ENCODE results near the gene TRAIP.
"Not testable (repeated sequence)": the region's sequence is repeated elsewhere in the genome, so short reads cannot be mapped to it uniquely, and the experiment has no call there.

Gene TRAIP

DNA sequence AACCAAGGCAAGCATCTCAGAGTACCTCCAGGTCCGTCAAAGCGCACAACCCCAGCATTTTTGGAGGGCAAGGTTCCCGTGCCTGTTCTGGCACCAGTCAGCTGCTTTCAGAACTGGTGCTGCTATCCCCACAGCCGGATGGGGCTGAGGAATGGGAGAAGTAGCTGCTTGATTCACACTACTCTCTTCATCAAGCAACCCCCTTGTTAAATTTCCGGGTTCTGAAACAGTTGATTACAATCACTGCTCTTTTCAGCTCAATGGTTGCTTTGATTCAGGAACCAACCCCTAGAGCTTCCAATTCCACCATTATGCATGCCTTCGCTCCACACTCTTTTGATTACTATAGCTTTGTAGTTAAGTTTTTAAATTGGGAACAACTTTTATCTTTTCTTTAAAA, 30.3 kb downstream of the TRAIP start:
- DNase-seq (ENCODE audit: low read depth, low spot score): no peak

DNA sequence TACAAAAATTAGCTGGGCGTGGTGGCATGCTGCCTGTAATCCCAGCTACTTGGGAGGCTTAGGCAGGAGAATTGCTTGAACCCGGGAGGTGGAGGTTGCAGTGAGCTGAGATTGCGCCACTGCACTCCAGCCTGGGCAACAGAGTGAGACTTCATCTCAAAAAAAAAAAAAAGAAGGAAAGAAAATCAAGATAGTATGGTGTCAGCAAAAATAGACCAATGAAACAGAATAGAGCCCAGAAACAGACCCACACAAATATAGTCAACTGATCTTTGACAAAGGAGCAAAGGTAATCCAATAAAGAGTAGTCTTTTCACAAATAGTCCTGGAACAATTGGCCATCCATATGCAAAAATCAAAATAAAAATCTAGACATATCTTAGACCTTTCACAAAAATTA, 33.2 kb downstream of the TRAIP start:
- not testable (repeated sequence) for DNase-seq (ENCODE audit: low read depth, low spot score)

DNA sequence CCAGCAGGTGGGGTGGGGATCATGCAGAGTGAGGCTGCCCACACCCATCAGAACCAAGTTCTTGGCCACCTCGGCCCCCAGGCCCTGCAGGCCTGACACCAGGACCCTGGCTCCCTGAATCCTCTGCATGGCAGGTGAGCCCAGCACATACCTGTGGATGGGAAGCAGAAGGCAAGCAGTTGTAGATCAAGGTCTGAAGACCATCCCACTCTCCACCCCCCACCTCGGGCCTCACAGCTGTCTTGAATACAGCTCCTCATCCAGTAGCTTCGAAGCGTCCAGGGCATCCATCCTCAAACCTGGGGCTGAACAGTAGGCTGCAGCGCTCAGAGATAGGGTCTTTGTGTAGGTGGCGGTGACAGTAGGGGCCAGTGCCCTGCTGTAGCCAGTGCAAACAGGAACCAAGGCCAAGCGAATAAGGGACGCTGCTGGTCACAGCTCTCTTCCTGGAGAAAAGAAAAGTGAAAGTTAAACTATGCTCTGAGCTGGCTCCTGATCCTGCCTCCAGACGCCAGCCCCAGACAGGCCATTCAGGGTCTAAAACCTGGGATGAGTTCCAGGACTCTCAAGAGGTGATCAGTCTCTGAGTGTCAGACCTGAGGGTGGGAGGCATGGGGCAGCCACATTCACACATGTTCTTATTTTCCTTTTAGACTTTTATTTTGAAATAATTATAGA, 42.7 kb downstream of the TRAIP start, which contains the start of gene UBA7:
Gene UBA7, minus strand, starts transcription at position 457 of the 678 bp plus-strand sequence. Its CDS starts 166 bp downstream, at position 291.
- DNase-seq (ENCODE audit: low read depth, low spot score): no peak

DNA sequence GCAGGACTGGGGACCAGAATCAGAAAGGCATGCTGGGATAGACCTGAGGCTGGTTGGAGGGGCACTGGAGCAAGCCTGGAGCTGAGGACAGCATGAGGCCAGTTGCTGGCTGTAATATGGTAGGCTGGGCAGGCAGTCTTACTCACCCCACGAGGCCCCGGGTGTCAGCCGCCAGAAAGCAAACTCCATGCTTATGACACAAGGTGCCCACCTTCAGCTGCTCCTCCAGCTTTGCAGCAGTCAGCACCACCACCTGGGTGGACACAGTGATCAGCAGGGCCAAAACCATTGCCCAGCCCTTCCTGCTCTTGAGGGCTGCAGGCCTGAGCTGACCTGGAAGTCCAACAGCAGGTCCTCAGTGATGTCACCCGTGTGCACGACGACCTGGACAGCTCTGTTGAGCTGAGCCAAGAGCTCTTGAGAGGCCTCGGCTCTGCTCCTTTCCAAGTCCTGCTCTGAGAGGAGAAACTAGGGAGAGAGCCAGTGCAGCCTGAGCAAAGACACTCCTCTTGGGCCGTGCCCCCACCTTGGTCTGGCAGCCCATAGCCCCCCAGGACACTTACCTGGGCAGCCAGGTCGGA, 43.4 kb downstream of the TRAIP start:
- DNase-seq (ENCODE audit: low read depth, low spot score): no peak

DNA sequence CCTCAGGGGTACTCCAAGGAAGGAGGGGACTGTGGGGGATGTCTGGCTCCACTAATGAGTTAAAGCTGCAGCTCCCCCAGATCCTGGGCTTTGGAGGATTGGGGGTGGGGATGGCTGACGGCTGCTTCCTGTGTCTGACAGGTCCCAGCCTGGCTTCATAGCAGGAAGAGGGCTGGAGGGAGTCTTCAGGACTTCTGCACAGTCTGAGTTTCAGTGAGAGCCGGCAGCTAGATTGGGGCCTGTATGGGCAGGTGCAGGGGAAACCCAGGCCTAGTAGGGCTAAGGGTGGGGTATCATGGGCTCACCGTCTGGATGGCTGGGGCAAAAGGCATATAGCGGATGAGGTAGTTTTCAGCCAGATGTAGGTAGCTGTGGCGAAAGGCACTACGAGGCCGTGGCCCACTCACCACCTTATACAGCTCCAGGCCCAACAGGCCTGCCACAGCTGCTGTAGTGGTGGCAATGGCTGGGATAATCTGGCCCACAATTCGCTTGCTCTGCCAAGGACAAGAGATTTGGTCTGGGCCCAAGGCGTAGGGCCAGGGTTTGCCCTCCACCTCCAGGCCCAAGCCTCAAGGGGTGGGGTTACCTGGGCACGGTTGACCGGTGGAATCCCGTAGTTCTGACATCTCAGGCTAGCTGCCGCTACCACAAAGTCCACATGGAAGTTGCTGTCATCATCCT, 48.8 kb downstream of the TRAIP start:
- DNase-seq (ENCODE audit: low read depth, low spot score): no peak

DNA sequence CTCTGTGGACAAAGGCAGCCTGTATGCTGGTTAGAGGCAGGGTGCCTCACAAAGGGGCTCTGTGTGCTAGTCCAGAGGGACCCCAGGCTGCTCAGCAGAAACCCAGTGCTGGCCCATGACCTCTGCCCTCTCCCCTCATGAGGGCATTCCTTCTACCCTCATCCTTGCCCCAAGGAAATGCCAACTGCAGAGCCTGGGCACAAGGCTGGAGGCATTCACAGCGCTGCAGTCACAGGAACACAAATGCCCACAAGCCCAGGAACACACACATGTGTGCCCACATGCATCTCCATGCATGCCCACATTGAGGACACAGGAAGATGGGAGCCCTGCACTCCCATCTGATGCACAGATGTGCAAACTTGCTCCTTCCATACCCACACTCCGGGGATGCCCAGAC, 49.5 kb downstream of the TRAIP start:
- DNase-seq (ENCODE audit: low read depth, low spot score): no peak

DNA sequence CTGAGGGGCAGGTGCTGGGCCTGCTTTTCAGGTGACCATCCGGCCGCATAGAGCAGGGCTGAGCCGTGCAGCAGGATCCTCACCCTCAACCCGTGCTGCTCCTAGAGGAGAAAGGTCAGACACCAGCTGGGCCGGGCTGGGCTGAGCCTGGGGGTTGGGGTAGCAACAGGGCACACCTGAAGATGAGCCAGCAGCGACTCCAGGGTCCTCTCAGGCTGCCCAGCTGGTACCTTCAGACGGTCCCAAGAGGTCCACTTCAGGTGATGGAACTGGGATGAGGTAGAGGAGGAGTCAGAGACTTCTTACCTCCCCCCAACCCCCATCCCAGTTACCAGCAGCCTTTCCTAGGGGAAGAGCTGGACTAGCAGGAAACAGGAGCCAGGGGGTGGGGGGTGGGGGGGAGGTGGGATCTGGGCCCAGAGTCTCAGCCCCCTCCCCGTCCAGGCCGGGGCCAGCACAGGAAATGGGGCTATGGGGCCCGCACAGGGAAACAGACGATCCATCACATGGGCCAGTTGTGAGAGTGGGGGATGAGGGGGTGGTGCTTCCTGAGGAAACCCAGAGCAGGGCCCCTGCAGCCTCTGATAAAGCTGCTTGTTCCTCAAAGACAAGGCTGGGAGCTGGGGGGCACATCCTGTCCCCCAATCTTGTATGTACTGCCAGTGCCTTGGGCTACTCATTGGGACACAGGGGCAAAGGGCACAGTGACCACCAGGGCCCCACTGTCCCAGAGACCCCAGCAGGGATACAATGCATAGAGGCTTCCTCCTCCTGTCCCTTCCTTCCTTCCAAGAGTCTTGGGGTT, 50.3 kb downstream of the TRAIP start:
- DNase-seq (ENCODE audit: low read depth, low spot score): no peak

DNA sequence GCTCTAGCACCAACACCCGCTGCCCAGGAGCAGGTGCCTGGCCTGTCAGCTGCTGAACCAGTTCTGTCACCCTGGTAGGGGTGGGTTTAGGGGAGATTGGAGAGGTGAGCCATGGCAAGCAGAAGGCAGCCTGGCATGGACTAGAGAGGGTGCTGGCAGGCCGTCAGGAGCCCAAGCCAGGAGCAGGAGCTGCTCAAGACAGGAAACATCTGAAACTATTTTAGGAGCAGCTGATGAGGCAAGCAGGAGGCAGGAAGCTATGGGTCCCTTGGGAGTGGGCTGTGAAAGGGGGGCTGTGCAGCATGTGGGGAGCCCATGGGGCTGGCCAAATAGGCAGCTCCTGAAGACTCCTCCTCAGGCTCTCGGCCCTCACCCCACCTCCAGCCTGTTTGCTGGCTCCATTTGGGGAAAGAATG, 51.0 kb downstream of the TRAIP start:
- no peak for DNase-seq (ENCODE audit: low read depth, low spot score)

DNA sequence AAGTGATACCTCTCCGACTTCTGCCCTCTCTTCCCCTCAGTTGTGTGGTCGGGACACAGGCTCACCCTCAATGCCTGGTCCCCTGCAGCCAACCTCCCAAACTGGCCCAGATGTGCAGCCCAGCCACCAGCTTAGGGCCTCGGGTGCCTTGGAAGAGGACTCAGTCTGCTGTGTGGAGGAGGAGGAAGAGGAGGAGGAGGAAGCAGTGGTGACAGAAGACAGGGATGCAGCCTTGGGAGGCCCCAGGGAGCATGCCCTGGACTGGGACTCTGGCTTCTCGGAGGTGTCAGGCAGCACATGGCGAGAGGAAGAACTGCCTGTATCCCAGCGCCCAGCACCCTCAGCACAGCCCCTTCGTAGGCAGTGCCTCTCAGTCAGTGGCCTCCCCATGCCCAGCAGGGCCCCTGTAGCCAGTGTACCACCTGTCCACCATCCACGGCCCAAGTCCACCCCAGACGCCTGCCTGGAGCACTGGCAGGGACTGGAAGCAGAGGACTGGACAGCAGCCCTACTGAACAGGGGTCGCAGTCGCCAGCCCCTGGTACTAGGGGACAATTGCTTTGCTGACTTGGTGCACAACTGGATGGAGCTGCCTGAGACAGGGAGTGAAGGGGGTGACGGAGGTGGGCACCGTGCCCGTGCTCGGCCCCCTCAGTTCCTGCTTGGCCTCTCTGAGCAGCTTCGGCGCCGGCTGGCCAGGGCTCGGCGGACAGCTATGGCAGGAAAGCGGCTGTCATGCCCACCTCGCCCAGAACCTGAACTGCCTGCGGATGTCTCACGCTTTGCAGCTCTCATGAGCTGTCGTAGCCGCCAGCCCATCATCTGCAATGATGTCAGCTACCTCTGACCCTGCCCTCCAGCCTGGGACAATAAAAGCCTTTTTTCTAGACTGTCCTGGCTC, 52.0 kb downstream of the TRAIP start:
- DNase-seq (ENCODE audit: low read depth, low spot score): no peak

DNA sequence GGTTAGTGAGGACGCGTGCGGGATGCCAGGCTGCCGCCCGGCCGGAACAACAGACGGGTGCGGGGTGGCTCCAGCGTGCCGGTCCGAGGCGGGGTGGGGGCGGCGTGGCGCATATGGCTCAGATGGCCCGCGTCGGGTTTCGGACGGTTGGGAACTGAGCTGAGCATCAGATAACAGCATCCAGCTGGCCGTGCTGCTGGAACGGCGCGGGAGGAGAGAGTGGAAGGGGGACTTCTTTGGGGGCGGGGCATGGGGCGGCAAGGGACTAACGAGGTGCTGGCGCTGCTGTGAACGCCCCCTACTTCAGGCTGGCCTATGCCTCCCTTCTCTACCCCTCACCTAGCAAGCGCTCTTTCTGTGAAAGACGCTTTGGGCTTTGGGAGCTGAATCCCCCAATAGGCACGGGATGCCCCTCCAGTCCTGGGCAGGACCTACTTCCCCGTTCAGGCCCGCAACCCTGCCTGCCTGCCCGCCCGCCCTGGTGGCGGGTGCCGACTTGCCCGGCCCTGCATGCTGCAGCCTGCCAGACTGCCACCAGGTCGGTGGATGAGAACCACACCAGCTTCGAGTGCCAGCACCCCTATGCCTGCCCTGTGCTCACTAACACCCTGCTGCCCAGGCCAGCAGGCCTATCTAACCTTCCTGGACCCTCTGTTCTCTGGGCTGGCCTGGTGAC, 52.8 kb downstream of the TRAIP start:
- DNase-seq (ENCODE audit: low read depth, low spot score): no peak

DNA sequence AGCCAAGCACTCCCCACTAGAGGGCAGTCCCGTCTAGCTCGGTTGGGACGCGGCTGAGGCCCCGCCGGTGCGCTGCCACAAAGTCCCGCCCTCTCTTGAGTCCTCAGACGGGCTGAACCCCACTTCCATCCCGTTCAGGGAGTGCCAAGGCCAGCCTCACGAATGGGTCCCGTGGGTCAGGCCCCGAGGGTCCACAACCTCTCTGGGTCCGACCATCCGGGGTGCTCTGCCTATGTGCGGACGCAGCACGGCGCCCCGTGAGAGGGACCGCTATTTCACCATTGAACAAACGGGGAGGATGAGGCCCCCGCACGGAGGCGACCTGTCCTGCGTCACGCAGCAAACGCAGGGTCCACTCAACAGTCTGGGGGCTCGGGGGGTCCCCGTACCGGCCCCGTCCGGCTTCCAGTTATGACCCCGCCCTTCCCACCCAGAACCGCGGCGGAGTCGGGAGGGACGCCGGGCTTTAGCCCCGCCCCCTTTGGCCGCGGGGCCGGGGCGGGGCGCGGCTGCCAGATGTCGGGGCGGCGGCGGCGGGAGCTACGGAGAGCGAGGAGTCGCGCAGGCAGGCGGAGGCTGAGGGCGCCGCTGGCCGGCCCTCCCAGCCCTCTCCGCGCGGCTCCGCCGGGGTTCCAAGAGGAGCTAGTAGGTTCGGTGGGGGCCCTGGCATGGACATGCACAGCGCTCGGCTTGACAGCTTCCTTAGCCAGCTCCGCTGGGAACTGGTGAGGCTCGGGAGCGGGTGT, 53.5 kb downstream of the TRAIP start, which contains the start of gene INKA1:
Gene INKA1, plus strand, starts transcription at position 543 of the 746 bp plus-strand sequence. Its CDS starts 132 bp downstream, at position 675.
- DNase-seq (ENCODE audit: low read depth, low spot score): no peak

DNA sequence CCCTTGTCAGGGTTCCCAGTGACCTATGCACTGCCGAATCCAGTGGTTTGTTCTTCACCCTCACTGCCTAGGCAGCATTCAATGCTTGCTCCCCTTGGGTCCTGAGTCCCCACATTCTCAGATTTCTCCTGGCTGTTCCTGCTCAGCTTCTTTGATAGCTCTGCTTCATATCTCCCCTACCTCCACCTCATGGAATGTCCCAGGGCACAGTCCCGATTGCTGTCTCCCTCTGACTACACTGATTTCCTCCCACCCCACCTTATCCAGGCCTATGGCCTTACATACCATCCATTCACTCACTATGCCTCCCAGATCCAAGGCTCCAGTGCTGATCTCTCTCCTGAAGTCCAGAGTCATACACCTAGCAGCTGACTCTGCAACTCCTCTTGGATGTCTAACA, 55.2 kb downstream of the TRAIP start:
- no peak for DNase-seq (ENCODE audit: low read depth, low spot score)

DNA sequence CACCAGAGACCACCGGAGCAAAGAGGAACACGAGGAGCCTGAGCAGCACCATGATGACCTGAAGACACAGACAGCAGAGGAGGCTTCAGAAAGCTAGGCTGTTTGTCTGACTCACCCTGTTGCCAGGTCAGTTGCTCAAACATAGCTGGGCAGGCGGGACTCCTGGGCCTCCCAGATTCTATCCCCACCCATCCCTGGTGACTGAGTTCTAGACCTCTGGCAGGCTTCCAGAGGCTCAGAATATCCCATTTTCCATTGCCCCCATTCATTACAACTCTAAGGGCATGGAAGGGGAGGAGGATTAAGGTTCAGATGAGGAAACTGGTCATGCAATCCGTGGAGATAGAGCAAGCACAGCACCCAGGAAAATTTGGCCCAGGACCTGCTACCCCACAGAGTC, 56.6 kb downstream of the TRAIP start, which contains the start of gene CDHR4:
Gene CDHR4, minus strand, starts transcription at position 113 of the 400 bp plus-strand sequence. Its CDS starts 61 bp downstream, at position 52.
- no peak for DNase-seq (ENCODE audit: low read depth, low spot score)

DNA sequence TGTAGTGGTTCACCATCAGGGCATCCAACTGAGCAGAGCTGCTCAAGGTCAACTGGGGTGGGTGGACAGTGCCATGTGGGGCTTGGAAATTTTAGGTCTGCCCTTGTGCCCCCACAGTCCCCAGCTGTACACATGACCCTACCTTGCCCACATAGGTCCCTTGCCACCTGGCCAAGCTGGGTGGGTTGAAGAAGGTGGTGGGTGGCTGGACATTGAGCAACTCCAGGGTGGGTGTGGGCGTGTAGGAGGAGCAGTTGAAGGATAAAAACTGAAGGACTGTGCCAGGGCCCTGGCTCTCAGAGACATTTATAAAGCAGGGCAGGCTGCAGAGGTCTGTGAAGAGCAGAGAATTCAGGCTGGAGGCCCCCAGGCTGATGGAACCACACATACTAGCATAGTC, 57.3 kb downstream of the TRAIP start:
- DNase-seq (ENCODE audit: low read depth, low spot score): no peak

DNA sequence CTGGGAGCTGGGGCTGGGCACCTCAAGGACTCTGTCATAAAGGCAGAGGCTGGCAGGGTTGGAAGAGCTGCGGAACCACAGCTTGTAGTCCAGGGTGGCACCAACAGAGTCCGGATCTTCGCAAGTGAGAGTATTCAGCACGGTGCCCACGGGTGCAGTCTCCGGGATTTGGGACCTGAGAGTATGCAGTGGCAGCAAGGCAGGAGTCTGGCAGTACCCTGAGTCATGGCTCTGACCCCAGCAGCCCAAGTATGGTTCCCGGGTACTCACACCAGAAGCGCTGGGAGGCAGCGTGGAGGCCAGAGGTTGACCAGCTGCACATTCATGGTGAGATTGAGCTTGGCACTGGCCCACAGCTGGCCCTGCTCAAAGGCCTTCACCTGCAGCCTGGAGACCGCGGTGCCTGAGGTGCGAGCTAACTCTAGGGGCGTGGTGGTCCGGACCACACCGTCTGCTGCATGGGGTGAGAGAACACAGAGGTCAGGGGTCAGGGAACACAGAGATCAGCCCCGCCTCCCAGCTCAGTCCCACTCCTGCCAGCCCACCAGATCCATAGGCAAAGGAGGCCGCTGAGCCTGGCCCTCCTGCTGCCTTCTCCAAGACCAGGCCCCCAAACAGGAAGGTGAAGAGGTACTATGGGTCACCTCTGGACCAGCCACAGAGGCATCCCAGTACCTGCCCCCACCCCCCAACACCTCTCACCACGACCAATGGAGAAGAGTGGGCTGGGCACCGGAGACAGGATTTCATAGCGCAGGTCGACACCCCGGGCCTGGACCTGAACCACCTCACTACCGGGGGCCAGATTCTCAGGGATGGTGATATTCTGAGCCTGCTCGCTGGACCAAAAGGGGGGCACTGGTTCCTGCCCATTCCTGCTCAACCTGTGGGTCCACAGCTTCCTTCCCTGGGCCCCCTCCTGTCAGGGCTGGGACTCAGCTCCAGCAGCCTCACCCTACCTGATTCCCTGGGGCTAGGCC, 61.1 kb downstream of the TRAIP start:
- no peak for DNase-seq (ENCODE audit: low read depth, low spot score)

DNA sequence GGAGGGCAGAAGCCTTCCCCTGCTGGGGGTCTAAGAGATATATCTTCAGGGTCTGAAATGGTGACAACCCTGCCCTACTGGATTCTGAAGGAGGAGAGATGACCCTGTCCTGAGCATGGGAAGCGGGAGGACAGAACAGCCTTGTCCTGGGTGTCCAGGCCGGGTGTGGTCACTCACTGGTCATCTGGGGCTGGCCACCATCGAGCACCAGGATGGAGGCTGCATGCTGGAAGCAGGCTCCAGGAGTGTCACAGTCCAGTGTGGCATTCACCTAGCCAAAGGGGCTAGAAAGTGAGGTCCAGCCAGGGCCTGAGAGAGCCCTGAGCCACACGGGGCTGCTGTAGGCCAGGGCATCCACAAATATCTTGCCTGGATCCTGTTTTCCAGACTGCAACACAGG, 61.9 kb downstream of the TRAIP start:
- DNase-seq (ENCODE audit: low read depth, low spot score): no peak

DNA sequence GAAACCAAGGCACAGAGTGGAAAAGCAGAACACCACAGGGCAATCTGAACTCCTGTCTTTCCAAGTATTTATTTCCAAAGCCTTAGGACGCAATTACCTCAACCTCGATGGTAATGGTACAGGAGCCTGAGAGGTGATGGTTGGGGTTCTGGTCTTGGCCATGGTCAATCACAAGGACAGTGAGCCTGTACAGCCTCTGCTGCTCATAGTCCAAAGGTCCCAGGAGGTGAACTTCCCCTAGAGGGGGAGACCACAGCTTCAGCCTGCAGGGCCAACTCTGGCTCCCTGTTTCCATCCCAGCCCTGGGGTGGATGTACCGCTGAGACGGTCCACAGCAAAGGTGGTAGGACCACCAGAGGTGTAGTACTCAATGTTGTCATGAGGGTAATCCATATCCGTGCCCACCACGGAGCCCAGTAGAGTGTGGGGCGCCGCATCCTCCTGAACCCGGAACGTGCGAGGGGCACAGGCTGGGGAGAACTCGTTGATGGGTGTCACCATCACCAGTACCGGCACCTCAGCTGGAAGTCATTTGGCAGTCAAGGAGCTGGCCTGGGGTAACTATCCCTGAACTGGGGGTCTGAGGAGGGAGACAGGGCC, 62.8 kb downstream of the TRAIP start:
- no peak for DNase-seq (ENCODE audit: low read depth, low spot score)
